OCI-LY3 (cell line): Measurements from ENCODE around the gene CACYBP.

Source experiments
- H2AFZ ChIP-seq: fragments of 200-600, 300-600 bp; shearing (Covaris generic); 2 replicates; pipeline ENCODE4 v1.6.0; 2014; ENCODE audit warnings: antibody characterized with exemption, low read depth, low read length
- H3K27ac ChIP-seq: fragments of 200-600, 300-600 bp; sonication (generic); 2 replicates; pipeline ENCODE4 v1.5.1; 2014; ENCODE audit warnings: mild to moderate bottlenecking, low read length, moderate library complexity, mixed read lengths
- H3K27me3 ChIP-seq: fragments of 200-600, 300-600 bp; sonication (generic); 2 replicates; pipeline ENCODE4 v1.6.1; 2014; ENCODE audit warnings: low read depth, low read length, mixed read lengths
- H3K36me3 ChIP-seq: fragments of 200-600, 300-600 bp; sonication (generic); replicated peaks from 2 replicates; pipeline ENCODE3; 2014; ENCODE audit warnings: low read depth, low read length, mixed read lengths
- H3K4me1 ChIP-seq: fragments of 300-600, 200-600 bp; sonication (generic); 2 replicates; pipeline ENCODE4 v1.6.1; 2014; ENCODE audit warnings: low read length, mixed read lengths
- H3K4me2 ChIP-seq: fragments of 200-600, 300-600 bp; sonication (generic); 2 replicates; pipeline ENCODE4 v1.6.1; 2014; ENCODE audit warnings: low read length, mixed read lengths
- H3K4me3 ChIP-seq: fragments of 300-600, 200-600 bp; sonication (generic); 2 replicates; pipeline ENCODE4 v1.5.1; 2014; ENCODE audit warnings: antibody characterized with exemption, mild to moderate bottlenecking, low read length, moderate library complexity
- H3K79me2 ChIP-seq: fragments of 300-600, 200-600 bp; shearing (Covaris generic); 2 replicates; pipeline ENCODE4 v1.6.1; 2014; ENCODE audit warnings: mild to moderate bottlenecking, low read length, mixed read lengths
- H3K9ac ChIP-seq: fragments of 300-600, 200-600 bp; shearing (Covaris generic); 2 replicates; pipeline ENCODE4 v1.6.0; 2014; ENCODE audit warnings: mild to moderate bottlenecking, low read length, moderate library complexity
- H3K9me3 ChIP-seq: fragments of 200-600, 300-600 bp; shearing (Covaris generic); 2 replicates; pipeline ENCODE4 v1.6.1; 2014; ENCODE audit warnings: low read length, mixed read lengths; ENCODE audit not compliant: insufficient read depth
- H4K20me1 ChIP-seq: fragments of 200-600, 300-600 bp; sonication (generic); 2 replicates; pipeline ENCODE4 v1.6.1; 2016; ENCODE audit warnings: low read length, mixed read lengths; ENCODE audit not compliant: insufficient read depth
- CTCF ChIP-seq: fragments of 200-600, 300-600 bp; sonication (generic); IDR thresholded peaks from 2 replicates; pipeline ENCODE4 v1.5.1; 2014; ENCODE audit warnings: antibody characterized with exemption, low read length, low read depth
- EZH2phosphoT487 ChIP-seq: fragments of 200-600 bp; shearing (Covaris generic); IDR thresholded peaks from 2 replicates; pipeline ENCODE4 v1.6.1; 2018; ENCODE audit warnings: antibody characterized with exemption, mixed run types, low read depth

CACYBP gene

GRCh38 chr1:174999936-175000696, at the start of gene CACYBP:
CACYBP (plus strand) TSS chr1:174999947; CDS start chr1:175000181, 234 bp downstream.
- peak within 1 kb of the TSS; percentile 86 for H3K27ac ChIP-seq
- no peak for TF ChIP-seq CTCF
- no peak for TF ChIP-seq EZH2phosphoT487
- H3K4me1 ChIP-seq = peaks cover 44% of the 10 kb centered on the region
- peaks cover 34% of the 10 kb centered on the region for H4K20me1 ChIP-seq
- H3K36me3 ChIP-seq = peaks cover 11% of the 10 kb centered on the region
- no peaks in the 10 kb centered on the region for H3K27me3 ChIP-seq
- H2AFZ ChIP-seq = peak within 1 kb of the TSS; percentile 88
- H3K9ac ChIP-seq = peak within 1 kb of the TSS; percentile 96
- peak within 1 kb of the TSS; percentile 93 for H3K4me3 ChIP-seq
- peaks cover 53% of the 10 kb centered on the region for H3K79me2 ChIP-seq
- H3K4me2 ChIP-seq = peak within 1 kb of the TSS; percentile 81
- no peaks in the 10 kb centered on the region for H3K9me3 ChIP-seq

DNA sequence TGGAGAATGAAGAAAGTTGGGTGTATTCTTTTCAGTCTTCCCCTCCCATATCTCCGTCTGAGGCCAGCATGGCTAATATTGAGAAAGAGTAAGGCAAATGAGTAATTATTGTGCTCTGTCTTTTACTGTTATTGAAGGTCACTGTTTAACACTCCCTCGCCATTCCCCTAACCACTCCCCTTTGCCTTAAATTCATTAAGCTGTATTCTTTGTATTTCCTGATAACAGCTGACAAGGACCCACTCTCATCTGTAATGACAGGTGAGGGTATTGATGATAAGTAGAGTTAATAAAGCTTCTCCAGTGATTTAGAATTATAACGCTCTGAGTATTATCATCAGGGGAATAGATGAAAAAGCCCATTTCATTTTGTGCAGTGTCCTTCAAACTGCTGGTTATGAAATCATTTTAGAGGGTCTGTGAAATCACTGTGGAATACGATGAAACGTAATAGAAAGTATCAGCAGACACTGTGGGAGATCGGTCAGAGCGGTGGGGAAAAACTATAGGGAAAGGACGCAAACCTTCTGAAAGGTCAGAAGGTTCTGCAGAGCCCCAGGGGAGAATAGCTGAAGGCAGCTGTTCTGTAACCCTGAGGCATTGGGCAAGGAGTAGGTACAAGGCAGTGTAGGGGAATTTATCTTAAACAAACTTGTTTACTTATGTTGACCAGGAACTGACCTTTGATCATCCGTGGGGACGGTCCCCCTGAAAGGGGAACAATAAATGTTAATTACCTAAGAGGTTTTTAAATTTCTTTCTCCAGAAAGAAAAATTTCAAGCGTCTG, 46.3 kb upstream of the CACYBP start:
- H3K4me2 ChIP-seq = peak overlapping the region; percentile 82
- peak overlapping the region; percentile 62 for H3K27ac ChIP-seq
- peaks cover 3% of the 10 kb centered on the region for H3K36me3 ChIP-seq
- peaks cover 32% of the 10 kb centered on the region for H3K4me1 ChIP-seq
- H4K20me1 ChIP-seq = peaks cover 7% of the 10 kb centered on the region; the same call in 1 of the 2 replicates
- H3K27me3 ChIP-seq = no peaks in the 10 kb centered on the region
- no peaks in the 10 kb centered on the region for H3K9me3 ChIP-seq
- TF ChIP-seq EZH2phosphoT487 (no peak), CTCF (no peak)
- no peak overlapping the region for H2AFZ ChIP-seq
- H3K9ac ChIP-seq = peak overlapping the region; percentile 14; the same call in 1 of the 2 replicates
- peak overlapping the region; percentile 67 for H3K4me3 ChIP-seq
- H3K79me2 ChIP-seq = no peaks in the 10 kb centered on the region

DNA sequence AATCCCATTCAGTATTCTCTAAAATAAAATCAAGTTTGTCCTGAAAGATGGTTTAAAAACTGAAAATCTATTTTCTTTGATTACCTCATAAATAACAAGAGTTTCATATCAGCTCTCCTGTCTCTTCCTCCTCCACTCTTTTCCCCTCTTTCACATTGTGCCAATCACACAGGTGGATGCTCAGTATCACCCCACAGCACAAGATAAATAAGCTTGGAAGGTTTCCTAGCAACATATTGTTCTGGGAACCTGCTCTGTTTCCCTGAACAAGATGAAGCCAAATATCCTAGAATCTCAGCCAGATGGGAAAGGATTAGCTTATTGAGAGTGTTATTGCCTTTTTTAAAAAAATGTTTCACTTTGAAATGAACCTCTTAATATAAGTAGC, 45.7 kb upstream of the CACYBP start:
- Histone ChIP-seq H3K27me3 (no peaks in the 10 kb centered on the region), H3K27ac (no peak overlapping the region), H3K4me3 (peak overlapping the region; percentile 67), H3K4me2 (peak overlapping the region; percentile 82), H3K9ac (no peak overlapping the region), H2AFZ (no peak overlapping the region), H3K4me1 (peaks cover 32% of the 10 kb centered on the region), H3K9me3 (no peaks in the 10 kb centered on the region), H3K79me2 (no peaks in the 10 kb centered on the region), H4K20me1 (peaks cover 7% of the 10 kb centered on the region; the same call in 1 of the 2 replicates), H3K36me3 (peaks cover 3% of the 10 kb centered on the region)
- TF ChIP-seq EZH2phosphoT487 (no peak), CTCF (no peak)
